OCI-LY7 (cell line): Measurements from ENCODE around the gene PLEKHM3.

Source experiments
- CTCF ChIP-seq: fragments of 200-600 bp; sonication (generic); conservative IDR thresholded peaks from 2 replicates; pipeline ENCODE4 v1.5.1; 2014; ENCODE audit warnings: mild to moderate bottlenecking, antibody characterized with exemption, low read length, moderate library complexity, mixed read lengths
- EZH2phosphoT487 ChIP-seq: fragments of 200-600 bp; sonication (generic); IDR thresholded peaks from 2 replicates; pipeline ENCODE4 v1.6.1; 2018; ENCODE audit warnings: low read depth, borderline replicate concordance, mild to moderate bottlenecking, mixed run types, antibody characterized with exemption, low read length, moderate library complexity, mixed read lengths

- TF ChIP-seq CTCF (no peak), EZH2phosphoT487 (no peak)
Observed at GRCh38 chr2:207879536-207879935, 145.8 kb downstream of the PLEKHM3 start.
